Germinal center (tissue), 1 donor: ENCODE results near the gene JDP2.

Experiments
- DNase-seq: peaks from one replicate; pipeline ENCODE4 v3.0.0; 2012; ENCODE audit warnings: mixed read lengths, low spot score

JDP2 gene

GRCh38 chr14:75437201-75438143 is 9.7 kb downstream of the JDP2 start:
- DNase-seq: no peak

DNA sequence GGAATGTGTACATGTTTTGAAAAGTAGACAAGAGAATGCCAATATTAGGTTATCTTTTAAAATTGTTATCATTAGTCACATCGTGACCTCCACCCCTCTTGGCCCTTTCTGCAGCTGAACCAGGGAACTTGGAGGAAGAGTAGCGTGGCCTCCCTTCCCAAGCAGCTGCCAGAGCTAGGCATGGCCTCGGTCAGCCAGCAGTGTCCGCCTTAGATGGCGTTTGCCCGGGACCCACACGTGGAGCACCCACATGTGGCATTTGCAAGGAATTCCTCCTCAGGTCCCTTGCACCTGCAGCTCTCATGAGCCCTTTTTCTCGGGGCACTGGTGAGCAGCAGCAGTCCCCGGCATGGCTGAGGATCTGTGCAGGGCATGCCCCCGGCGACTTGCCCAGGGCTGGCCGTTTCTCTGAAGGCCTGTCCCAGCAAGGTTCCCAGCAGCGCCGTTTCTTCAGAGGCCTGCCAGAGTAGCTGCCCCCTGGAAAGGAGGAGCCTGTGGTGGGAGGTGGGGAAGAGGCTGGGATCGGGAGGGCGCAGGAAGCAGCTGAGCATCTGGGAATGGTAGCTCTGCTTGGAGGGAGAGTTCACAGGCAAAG is 10.8 kb downstream of the JDP2 start:
- DNase-seq: no peak

DNA sequence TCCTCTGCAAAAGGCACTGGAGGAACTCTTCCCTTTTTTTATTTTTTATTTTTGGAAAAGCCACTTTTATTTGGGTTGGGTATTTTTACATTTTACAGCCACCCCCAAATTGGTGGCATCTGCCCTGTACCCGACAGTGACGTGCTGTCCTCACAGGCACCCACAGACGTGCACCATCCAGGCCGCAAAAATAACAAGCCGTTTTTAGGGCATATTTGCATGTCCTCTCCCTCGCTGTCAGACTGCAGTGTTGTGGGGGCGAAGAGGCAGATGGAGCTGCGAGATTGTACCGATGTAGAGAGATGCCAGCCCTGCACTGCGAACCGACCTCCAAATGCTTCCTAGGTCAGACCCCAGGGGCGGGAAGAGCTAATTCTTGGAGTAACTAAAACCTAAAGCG is 12.2 kb downstream of the JDP2 start:
- DNase-seq: peak; percentile 80

DNA sequence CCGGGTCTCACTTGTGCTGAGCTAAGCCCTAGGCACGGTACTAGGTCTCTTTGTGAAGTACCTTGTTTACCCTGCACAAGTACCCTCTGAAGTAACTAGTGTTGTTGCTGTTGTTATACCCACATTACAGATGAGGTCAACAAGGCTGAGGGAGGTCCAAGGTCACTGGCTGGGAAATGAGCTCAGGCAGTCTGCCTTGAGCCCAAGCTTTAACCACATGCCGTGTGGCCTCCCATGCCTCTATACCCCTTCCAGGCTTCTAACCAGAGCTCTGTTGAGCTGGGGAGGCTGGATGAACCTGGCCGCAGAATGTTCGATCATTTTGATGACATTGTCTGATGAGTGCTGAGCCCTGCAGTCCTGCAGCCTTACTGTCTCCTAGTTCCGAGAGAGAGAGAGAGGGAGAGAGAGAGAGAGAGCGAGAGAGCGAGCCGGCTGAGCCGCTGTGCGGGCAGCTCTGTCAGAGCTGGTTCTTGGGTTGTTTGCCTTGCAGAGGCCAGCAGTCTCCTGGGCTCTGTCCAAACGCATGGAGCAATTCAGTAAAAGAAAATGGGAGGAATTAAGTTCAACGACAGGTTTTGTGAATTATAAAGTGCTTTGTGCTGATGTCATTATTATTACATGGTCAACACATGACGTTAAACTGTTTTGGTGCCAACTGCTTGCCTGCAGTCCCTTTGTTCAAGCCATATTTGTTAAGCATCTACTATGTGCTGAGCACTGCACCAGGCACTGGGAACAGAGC is 13.1 kb downstream of the JDP2 start:
- DNase-seq: no peak

DNA sequence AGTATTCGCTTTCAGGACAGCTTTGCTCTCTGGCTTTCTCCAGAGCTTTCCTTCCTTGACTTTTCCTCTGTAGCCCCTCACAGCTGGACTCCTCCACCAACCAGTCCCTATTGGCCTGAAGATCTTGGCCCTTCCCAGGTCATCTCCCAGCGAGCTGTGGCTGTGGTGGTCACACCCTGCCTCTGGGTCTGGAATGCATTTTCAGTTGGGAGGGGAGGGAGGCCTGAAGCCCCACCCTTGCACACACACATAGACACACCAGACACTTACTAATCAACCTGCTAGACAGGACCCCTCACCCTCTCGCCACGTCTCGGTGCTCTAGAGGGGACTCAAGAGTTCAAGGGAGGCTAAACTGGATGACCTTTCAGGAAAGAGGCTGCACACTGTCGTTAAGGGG is 13.9 kb downstream of the JDP2 start:
- DNase-seq: no peak

DNA sequence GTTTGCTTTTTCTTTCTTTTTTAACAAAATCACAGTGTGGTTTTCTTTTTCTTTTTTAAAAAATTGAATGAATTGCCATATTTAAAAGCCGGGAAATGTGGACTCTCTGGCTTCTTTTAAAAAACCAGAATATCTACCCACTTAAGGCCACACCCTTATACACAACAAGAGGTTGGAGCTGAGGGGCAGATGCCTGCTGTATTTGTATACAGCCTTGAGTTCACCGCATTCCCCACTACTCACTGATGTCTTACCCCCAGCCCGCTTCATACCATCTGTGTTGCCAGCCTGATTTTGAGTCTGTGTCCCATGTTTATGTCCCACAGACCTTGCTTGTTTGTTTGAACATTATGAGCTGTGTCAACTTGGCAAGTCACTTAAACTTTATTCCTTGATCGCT is 14.3 kb downstream of the JDP2 start:
- no peak for DNase-seq

DNA sequence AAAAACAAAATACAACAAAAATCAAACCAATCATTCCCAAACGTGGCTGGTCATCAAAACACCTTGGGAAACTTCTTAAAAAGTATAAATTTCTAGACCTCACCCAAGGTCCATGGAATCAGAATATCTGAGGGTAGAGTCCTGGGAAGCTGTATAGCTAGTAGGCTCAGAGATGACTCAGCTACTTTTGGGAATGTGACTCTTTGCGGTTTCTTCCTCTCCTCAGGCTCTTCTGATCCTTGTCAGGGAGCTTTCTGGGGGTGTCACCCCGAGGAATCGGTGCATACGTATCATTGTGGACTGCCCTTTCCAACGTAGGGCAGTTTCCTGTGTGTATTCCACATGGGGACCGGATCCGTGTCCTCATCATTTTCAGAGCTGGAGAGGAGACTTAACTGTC is 14.8 kb downstream of the JDP2 start:
- DNase-seq: no peak

- no peak for DNase-seq
Measured at GRCh38 chr14:75443203-75443969, 15.6 kb downstream of the JDP2 start.

GRCh38 chr14:75445236-75445635 is 17.4 kb downstream of the JDP2 start:
- no peak for DNase-seq

- DNase-seq: no peak
Measured at GRCh38 chr14:75445963-75446362, 18.1 kb downstream of the JDP2 start.

GRCh38 chr14:75446447-75446846 is 18.6 kb downstream of the JDP2 start:
- no peak for DNase-seq

- DNase-seq: no peak
Measured at GRCh38 chr14:75448209-75448608, 20.4 kb downstream of the JDP2 start.

GRCh38 chr14:75449036-75449435 is 21.2 kb downstream of the JDP2 start:
- no peak for DNase-seq

DNA sequence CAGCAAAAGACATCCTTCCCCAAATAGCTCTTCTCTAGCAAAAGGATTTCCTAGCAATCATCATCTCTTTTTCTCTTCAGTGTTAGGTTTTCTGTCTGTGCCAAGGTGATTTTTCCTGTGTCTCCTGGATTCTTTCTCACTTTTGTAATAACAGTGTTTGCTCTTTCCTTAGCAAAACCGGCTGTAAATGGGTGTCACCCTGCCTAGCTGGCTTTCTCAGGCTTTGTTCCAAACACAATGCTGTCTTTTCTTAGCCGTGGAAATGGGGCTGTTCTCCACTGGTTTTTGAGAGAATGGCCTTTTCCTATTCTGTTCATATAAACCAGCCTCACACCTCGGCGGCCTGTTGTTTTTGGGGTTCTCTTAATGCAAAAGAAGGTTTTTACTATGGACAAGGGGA is 21.9 kb downstream of the JDP2 start:
- DNase-seq: no peak

DNA sequence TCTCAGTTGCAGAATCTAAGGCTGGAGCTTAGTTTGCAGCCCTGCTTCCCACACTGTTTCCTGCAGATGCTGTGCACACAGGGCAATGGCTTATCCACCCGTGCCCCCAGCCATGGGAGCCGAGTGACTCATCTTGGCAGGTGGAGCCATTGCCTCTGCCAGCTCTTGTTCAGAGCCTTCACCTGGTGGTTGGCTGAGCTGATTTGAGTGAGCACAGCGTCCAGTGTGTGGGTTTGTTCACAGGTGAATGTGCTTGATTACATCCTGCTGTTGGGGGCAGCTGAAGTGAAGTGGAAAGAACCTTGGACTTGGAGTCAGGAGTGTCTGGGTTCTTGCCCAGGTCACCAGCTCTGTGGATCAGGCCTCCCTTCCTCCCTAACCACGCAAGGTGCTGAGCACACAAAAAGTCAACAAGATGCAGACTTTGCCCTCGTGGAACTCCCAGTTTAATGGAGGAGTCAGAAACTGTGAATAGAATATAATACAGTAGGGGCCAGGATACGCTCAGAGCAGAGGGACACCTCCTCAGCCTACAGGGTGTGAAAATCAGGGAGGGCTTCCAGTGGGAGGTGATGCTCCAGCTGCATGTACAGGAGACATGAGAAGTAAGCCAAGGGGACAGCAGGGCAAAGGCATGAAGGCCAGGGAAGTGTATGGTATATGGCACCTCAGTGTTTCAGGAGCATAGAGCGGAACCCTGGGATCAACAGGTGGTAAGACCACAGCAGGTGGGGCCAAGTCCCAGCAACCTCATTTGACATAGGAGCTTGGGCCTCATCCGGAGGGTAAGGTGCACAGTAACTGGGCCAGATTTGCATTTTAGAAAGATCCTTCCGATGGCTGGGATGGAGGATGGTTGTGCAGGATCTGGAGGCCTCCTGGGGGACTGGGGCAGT is 22.8 kb downstream of the JDP2 start:
- no peak for DNase-seq

DNA sequence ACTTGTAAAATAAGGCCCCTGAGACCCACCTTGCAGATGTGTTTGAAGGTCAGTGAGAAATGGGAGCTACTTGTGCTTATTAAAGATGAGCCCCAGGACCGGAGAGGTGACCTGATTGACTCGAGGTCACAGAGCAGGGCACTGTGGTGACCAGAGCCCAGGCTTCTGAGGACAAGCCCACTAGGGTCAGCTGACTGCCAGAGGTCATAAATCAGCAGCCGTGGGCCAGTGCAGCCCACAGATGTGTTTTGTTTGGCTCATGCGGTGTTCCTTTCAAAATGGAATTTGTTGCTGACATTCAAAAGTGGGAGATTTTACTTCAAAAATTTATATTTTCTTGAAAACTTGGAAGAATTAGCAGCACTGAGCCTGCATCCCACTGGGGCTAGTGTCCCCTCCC is 24.5 kb downstream of the JDP2 start:
- no peak for DNase-seq

DNA sequence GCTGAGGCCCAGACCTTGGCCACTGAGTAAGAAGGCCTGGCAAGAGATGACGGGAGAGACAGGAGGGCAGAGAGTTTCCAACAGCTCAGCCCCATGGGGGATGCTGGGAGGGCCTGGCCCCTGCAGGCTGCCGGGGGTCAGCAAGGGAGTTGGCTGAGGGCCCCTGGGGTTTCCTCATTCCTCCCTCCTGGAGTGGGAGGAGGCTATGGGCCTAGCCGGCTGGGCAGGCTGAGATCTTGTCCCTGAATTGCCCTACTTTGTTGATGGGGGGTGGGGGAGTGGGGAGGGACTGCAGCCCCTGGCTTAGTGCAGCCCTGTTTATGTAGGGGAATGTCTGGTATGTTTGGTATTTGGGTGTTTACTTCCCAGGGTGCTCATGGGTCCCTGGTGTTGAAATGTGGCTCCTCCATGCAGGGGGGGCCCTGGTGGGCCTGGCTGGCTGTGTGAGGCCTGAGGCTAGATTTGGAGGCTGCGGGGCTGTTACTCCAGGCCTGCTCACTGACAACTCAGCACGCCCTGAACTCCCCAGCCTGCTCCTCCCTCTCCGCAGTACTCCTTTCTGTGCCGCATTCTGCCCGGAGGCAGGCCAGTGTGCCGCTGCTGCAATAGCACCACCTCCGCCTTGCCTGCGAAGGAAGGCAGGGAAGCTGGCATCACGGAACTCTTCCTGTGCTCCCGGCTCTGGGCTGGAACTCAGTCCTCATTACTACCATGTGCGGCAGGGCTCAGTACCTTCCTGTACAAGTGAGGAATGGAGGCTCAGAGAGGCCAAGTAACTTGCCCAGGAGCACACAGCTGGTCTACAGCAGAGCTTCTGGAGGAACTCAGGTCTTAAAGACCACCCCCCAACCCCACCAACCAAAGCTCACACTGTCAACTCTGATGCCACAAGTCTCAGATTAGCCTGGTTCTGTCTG is 25.3 kb downstream of the JDP2 start:
- no peak for DNase-seq

DNA sequence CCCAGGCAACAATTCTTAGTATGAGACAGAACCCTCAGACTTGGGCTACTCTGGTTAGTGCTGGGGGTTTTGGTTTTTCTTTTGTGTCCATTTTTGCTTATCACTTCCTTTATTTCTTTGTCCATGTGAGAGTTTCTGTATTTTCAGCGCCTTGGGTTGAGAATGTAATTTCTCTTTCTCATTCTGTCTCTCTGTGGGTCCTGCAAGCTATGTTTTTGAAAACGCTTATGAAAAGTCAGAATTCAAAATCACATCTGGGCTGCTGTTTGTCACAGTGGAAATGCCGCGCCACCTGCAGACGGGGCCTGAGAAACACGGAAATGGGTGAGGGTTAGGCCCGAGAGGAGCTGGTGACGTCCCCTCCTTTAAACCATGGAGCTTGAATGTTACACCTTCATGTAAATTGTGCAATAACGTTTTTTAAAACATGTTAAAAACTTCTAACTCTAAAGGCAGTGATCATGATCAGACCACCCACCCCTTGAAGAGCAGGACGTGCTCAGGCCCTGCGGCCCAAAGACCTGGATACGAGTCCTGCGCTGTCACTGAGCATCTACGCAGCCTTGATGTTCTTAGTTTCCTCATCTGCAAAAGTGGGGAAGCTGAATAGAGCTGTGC is 26.1 kb downstream of the JDP2 start:
- peak; percentile 68 for DNase-seq

- no peak for DNase-seq
Measured at GRCh38 chr14:75454963-75455546, 27.2 kb downstream of the JDP2 start.
